SKM-1 (cell line): ENCODE results near the gene DNMT1.
A peak's percentile ranks its signal among the peaks of the same experiment; 100 is the strongest.

Experiments
- DNase-seq: peaks from one replicate; lab custom pipeline; 2025; ENCODE audit not compliant: unreplicated experiment; lab: John Stamatoyannopoulos, UW

DNMT1 gene

DNA sequence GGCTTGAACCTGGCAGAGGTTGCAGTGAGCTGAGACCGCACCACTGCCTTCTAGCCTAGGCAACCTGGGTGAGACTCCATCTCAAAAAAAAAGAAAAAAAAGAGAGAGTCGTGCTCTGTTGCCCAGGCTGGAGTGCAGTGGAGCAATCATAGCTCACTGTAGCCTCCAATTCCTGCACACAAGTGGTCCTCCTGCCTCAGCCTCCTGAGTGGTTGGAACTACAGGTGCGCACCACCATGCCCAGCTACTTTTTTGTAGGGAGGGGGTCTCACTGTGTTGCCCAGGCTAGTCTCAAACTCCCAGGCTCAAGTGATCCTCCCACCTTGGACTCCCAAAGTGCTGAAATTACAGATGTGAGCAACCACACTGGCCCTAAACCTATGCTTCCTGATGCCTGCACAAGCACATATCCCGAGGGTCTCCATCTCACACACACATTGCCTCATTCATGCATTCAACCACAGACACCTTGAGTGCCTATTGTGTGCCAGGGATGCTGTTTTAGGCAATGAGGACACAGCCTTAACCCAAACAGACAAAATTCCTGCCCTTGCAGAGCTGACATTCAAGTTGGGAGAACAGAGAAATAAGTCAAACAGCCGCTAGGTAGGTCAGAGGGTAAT, 94.5 kb downstream of the DNMT1 start:
- no peak for DNase-seq

DNA sequence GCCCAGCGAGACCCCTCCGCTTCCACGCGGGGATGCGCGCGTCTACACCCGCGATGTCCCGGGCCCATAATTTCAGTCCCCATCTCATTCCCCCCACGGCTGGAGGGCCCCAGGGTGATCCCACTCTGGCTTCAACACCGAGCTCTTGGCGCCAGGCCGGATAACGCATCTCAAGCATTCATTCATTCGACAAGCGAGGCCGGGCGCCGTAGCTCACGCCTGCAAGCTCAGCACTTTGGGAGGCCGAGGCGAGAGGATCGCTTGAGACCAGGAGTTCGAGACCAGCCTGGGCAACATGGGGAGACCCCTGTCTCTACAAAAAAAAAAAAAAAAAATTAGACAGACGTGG, 98.2 kb downstream of the DNMT1 start:
- DNase-seq: no peak

DNA sequence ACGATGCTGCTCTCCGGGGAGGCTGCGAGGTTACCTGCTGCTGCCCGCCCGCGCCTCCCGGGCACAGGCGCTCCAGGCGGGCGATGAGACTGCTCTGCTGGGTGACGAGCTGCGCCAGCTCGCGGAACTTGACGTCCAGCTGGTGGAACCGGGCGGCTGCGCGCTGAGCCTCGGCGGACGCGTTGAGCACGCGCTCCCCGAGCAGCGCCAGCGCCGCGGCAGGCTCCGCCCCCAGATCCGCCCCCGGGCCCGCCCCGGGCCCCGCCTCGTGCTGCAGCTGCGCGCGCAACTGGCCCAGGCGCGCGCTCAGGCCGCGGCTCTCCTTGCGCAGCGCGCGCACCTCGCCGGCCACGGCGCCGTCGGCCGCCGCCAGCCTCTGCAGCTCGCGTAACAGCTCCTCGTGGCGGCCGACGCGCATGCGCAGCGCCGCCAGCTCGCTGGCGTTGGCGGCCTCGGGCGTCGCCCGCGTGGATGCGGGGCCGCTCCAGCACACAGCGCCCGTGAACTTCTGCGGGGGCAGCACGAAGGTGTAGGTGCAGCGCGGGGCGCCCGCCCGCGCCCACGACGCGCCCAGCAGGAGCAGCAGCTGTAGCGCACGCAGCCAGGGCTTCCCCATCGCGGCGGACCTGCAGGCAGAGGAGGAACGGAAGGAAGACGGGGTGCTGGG, 98.7 kb downstream of the DNMT1 start:
- DNase-seq: peak; percentile 73

DNA sequence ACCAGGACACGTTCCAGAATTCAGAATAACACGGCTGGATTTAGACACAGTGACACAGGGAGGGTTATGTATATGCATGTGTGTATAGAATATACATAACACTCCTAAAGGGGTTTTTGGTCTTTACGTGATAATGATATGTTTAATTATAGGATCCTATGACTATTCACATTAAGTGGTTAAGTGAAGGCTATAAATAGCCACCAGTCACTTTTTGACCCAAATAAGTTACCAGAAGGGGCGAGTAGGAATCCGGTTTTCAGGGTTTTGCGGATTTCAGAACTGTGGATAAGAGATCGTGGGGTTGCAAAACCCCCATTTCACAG, 99.2 kb downstream of the DNMT1 start:
- DNase-seq: no peak

DNA sequence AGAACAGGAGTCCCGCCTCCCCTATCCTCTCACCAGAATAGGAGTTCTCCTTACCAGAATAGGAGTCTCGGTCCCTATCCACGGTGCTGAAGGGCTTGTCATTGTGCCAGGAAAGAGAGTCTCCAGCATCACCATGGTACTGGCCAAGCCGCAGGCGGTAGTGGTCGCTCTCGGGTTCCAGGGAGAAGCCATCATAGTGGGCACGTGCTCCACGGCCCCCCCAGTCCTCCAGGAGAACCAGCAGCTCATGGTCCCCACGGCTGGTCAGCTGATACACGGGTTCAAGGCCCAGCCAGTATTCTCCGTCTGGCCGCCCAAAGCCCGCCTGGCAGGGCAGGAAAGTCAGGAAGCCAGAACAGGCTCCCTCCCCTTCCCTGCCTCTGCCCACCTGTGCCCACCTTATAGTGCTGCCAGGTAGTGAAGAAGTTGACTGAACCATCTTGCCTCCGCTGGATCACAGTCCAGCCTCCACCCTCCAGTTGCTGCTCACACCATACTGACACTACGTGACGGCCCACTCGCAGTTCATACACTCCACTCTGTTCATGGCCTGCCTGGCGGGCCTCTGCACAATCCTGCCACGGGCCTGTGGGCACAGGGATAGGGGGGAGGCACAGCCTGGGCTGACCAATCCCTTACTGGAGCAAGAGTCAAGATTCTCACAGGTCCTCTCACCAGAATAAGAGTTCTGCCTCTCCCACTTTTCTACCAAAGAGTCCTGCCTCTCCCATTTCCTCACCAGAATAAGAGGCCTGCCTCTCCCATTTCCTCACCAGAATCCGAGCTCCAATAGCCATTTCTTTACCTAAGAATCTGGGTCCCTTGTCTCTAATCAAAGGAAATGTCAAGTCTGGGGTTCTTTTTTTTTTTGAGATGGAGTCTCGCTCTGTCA, 101.2 kb downstream of the DNMT1 start:
- no peak for DNase-seq

DNA sequence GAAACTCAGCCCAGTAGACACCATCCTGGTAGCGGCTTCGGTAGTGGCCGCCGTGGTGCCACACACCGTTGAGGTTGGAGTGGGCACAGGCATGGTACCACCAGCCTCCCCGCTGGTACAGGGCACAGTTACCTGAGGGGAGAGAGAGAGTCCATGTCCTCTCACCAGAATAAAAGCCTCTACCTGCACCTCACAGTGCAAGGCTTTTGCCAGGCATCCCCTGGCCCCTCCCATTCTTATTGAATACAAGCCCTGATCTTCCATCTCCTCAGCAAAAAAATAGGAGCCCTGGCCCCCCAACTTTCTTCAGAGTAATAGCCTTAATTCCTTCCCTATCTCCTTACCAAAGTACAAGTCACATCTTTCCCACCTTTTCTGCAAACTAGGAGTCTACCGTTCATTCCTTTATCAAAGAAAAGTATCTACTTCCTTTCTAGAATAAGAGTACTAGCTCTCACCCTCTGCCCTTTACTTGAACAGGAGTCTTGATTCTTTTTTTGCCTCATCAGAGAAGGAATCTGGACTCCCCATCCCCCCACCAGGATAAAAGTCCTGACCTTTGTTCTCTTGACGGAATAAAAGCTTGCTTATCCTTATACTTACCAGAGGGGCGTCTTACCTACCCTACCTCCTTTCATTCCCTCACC, 102.0 kb downstream of the DNMT1 start:
- no peak for DNase-seq

DNA sequence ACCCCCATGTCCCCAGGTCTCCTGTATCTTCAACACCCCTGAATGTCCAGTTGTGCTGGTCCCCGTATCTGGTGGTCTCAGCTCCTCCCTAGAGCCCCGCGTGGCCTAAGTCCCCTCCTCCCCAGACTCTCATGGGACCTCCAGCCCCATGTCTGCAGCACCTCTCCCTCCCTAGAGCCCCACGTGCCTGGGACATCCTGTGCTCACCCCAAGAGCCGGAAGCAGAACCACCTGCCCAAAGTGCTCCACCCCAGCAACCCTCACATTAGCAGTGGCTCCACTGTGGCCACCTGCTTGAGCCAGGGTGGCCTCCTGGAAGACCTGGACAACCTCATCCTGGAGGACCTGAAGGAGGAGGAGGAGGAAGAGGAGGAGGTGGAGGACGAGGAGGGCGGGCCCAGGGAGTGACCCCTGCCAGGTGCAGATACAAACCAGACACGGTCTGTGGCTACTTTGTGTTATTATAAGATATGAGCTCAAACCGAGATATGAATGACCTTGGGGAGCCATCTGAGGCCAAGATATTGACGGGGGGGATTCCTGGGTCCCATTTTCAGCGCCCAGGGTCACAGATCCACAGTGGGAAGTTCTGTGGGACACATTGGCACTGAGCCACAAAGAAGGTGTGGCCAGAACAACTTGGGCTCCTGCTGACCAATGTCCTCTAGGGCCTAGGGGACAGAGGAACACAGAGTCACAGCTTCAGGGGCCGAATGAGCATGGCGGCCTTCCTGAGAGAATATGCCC, 102.7 kb downstream of the DNMT1 start:
- DNase-seq: no peak

- DNase-seq: no peak
Measured at GRCh38 chr19:10091370-10091687, 103.4 kb downstream of the DNMT1 start.

- no peak for DNase-seq
Measured at GRCh38 chr19:10089801-10090375, 104.9 kb downstream of the DNMT1 start.

- no peak for DNase-seq
Measured at GRCh38 chr19:10088949-10089554, 105.7 kb downstream of the DNMT1 start.

DNA sequence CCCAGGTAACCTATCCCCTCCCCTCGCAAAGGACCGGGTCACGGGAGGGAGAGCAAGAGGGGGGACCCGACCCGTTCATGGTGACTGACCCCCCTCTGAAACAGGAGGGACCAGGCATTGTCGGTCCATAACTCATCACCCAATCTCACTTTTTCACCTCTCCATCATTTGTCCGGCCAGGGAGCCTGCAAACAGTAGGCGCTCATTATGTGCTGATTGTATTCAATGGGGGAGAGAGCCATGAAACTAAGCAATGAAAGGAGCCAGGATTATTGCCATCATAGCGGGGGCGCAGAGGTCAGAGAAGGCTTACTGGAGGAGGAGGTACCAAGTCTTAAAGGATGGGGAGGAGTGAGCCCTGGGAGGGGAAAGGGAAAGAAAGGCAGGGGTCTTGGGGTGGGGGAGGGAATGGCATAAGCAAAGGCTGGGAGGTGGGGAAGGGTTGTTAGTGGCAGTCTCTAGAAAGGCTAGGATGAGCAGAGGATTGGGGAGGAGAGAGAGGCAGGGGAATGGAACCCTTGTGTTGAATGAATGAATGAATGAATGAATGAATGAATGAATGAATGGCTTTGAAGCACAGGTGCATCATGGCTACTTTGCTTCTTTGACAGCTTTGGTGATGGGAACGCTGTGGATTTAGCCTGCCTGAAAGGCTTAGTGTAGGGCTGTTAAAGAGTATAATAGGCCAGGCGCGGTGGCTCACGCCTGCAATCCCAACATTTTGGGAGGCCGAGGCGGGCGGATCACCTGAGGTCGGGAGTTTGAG, 107.3 kb downstream of the DNMT1 start:
- DNase-seq: no peak

DNA sequence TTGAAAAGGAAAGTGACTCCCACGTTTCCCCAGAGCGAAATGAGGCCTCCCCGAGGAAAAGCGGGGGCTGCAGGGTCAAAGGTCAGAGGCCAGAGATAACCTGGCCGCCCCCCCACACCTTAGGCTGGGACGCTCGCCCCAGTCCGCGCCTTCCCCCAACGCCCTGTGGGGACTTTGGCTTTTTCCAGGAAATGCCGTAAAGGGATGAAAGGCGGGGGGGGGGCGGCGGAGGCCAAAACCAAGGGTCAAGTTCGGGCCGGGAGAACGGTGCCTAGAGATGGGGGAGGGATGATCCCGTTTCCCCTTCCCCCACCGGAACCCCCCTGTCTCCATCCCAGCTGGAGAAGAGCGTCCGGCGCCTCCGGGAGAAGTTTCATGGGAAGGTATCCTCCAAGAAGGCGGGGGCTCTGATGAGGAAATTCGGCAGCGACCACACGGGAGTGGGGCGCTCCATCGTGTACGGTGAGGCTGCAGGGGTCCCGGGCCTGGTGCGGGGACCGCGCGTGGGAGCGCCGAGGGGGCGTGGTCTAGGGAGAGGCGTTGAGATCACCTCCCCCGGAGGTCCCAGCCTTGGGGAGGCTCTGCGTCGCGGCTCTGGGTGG, 108.1 kb downstream of the DNMT1 start:
- no peak for DNase-seq

DNA sequence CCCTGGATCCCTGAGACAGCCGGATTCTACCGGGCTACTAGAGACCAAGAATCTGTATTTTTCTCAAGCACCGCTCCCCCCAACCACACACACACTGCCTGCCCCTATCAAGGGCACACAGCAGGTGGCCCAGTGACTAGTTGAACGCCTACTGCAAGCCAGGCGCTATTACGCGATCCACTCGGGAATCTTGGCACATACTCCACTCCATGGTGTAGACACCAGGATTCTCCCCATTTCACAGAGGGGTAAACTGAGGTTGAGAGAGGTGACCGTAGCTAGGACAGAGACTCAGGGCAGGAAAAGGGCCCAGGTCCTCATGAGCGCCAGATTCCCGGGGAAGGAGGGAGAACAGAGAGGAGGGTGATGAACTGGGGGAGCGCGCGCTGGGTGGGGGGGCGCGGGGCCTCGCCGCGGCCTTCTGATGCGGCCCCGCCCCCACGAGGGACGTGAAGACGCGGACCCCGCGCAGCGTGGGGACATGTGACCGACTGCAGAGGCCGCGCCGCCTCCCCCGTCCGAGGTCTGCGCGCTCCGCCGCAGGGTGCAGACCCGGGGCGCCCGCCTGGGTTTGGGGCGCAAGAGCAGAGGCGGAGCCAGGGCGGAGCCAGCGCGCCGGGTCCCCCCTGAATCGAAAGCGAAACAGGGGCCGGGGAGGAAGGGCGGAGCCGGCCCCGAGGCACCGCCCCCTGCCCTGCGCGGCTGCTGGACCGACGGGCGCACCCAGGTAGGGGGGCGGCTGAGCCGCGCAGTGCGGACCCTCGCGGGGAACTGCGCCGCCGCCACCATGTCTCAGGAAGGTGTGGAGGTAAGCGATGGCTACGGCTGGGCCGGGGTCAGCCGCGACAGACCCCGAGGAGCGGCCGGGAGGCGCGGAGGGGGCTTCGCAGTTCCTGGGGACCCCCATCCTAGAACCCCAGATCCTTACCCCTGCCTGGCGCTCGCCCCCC, 108.8 kb downstream of the DNMT1 start, which contains the start of gene SHFL:
Gene SHFL (plus strand): TSS at position 677 of the 950 bp plus-strand sequence. CDS start 111 bp downstream, at position 788.
- DNase-seq: peak; percentile 17

DNA sequence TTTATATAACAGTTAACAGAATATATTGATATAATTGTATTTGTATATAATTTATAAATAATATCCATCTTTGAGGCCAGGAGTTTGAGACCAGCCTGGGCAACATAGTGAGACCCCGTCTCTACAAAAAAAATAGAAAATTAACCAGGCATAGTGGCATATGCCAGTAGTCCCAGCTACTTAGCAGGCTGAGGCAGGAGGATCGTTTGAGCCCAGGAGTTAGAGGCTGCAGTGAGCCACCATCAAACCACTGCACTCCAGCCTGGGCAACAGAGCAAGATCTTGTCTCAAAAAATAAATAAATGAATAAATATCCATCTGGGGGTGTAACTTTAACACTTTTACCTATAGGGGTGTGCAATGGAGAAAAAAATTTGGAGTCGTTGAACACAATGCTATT, 110.0 kb downstream of the DNMT1 start:
- no peak for DNase-seq

GRCh38 chr19:10083911-10084310, 110.8 kb downstream of the DNMT1 start:
- DNase-seq: no peak
